ENCODE data around the gene DLG1. TPM values are rescaled to one million over a fixed set of nuclear protein-coding genes. Genes with fewer than 3 reads are reported as not detected.
A peak's percentile ranks its signal among the peaks of the same experiment; 100 is the strongest.

DLG1 gene
- total RNA-seq, 1 donor from 2014 or later = 138 TPM

DNA sequence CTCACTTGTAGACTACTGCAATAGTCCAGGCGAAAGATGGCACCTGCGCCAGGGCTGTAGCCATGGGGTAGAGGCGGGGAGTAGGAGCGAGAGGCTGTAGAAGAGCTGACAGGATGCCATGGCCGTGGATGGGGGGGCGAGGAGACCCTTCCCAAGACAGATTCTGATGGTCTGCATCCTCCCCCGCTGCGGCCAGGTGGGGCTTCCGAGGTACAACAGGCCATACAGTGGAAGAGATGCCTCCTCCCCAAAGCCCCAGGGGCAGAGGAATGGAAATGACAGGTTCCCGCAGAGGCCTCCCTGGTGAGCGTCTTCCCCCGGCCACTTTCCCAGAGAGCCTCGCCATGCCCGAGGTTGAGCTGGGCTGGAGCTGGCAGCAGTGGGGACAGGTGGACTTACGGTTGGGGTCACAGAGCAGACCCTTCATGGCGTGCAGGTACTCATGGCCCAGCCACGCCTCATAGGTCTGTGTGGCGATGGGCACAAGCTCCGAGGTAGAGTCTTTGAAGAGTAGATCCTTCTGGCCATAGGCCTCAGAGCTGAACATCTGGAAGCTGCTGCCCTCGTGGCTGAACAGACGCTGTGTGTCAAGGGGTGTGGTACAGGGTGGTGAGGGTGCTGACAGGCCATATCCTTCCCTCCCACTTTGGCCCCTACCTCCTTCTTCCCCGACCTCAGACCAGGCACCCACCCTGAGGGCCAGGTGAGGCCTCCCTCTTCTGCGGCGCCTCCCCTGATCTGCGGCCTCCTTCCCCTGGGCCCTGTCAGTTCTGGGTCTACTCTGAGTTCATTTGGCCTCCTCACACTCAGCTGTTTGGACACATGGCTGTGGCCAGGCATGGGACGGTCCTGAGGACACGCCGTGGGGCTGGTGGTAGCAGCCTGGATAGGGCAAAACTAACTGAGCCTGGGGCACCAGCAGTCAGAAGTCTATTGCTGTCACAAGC lies 282.3 kb downstream of the DLG1 start:
- Histone ChIP-seq H4K20me1 (ENCODE audit: low read depth) (no peaks in the 10 kb centered on the region), H2AFZ (replicated peaks) (no peak overlapping the region), H3K9ac (no peak overlapping the region), H3K79me2 (ENCODE audit: low read depth) (no peaks in the 10 kb centered on the region), H3K36me3 (no peaks in the 10 kb centered on the region), H3K9me3 (ENCODE audit: low read depth) (no peaks in the 10 kb centered on the region), H3K4me2 (no peak overlapping the region), H3F3A (ENCODE audit: low read depth) (no peaks in the 10 kb centered on the region), H3K27me3 (no peaks in the 10 kb centered on the region), H3K4me3 (no peak overlapping the region), H3K4me1 (peaks cover 19% of the 10 kb centered on the region), H3K27ac (no peak overlapping the region)
- peaks cover 10% of the 10 kb centered on the region for H3K27me3 Mint-ChIP-seq (ENCODE audit: insufficient read depth, low read depth)
- DNase-seq (ENCODE audit: low spot score) = no peak
- H3K4me3 Mint-ChIP-seq = no peak overlapping the region
- H3K27ac Mint-ChIP-seq = peak overlapping the region; percentile 82
- H3K4me1 Mint-ChIP-seq = peaks cover 15% of the 10 kb centered on the region
- TF ChIP-seq, protein P1, sequence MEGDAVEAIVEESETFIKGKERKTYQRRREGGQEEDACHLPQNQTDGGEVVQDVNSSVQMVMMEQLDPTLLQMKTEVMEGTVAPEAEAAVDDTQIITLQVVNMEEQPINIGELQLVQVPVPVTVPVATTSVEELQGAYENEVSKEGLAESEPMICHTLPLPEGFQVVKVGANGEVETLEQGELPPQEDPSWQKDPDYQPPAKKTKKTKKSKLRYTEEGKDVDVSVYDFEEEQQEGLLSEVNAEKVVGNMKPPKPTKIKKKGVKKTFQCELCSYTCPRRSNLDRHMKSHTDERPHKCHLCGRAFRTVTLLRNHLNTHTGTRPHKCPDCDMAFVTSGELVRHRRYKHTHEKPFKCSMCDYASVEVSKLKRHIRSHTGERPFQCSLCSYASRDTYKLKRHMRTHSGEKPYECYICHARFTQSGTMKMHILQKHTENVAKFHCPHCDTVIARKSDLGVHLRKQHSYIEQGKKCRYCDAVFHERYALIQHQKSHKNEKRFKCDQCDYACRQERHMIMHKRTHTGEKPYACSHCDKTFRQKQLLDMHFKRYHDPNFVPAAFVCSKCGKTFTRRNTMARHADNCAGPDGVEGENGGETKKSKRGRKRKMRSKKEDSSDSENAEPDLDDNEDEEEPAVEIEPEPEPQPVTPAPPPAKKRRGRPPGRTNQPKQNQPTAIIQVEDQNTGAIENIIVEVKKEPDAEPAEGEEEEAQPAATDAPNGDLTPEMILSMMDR (IDR thresholded peaks at IDR 0.05) = no peak
- no peak for TF ChIP-seq EZH2phosphoT487 (IDR thresholded peaks at IDR 0.05)
- TF ChIP-seq EZH2 (IDR thresholded peaks at IDR 0.05) = no peak
- H3K9me3 Mint-ChIP-seq = no peaks in the 10 kb centered on the region
- no peaks in the 10 kb centered on the region for H3K36me3 Mint-ChIP-seq

DNA sequence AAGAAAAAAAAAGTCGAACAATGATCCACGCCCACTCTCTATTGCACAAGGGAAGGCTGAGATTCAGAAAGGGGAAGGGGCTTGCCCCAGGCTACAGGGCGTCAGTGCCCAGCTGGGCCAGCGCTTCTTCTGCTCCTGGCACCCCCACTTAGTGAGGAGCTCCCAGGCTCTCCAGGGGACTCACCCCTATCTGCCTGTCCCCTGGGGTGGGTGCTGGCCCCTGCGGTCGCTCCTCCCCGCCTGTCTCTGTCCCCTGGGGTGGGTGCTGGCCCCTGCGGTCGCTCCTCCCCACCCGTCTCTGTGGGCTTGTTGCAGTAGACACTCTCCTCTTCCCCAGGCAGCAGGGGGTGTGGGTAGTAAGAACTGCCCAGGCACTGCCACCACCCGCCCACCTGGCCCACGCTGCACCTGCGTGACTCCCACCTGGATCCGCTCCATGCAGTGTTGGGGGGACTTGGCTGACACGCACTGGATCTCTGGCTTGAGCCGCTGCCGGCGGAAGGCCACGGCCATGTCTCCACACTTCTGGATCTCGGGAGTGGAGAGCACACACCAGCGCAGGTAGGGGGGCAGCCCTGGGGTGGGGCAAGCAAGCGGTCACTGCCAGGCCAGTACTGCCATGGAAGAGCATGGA lies 283.4 kb downstream of the DLG1 start:
- no peak overlapping the region for H3K27ac ChIP-seq
- no peak overlapping the region for H3K9ac ChIP-seq
- H3K4me1 Mint-ChIP-seq = peaks cover 17% of the 10 kb centered on the region
- H3K9me3 Mint-ChIP-seq = no peaks in the 10 kb centered on the region
- no peak overlapping the region for H3K4me3 Mint-ChIP-seq
- H3K4me1 ChIP-seq = peaks cover 16% of the 10 kb centered on the region
- H3K36me3 ChIP-seq = no peaks in the 10 kb centered on the region
- H3K27ac Mint-ChIP-seq = no peak overlapping the region
- H3K4me3 ChIP-seq = no peak overlapping the region
- no peaks in the 10 kb centered on the region for H4K20me1 ChIP-seq (ENCODE audit: low read depth)
- H3F3A ChIP-seq (ENCODE audit: low read depth) = no peaks in the 10 kb centered on the region
- no peaks in the 10 kb centered on the region for H3K36me3 Mint-ChIP-seq
- TF ChIP-seq, protein P1 (IDR thresholded peaks at IDR 0.05) = no peak
- no peaks in the 10 kb centered on the region for H3K27me3 ChIP-seq
- no peak overlapping the region for H2AFZ ChIP-seq (replicated peaks)
- no peaks in the 10 kb centered on the region for H3K79me2 ChIP-seq (ENCODE audit: low read depth)
- DNase-seq (ENCODE audit: low spot score) = no peak
- H3K4me2 ChIP-seq = no peak overlapping the region
- H3K27me3 Mint-ChIP-seq (ENCODE audit: insufficient read depth, low read depth) = peaks cover 10% of the 10 kb centered on the region
- no peaks in the 10 kb centered on the region for H3K9me3 ChIP-seq (ENCODE audit: low read depth)

DNA sequence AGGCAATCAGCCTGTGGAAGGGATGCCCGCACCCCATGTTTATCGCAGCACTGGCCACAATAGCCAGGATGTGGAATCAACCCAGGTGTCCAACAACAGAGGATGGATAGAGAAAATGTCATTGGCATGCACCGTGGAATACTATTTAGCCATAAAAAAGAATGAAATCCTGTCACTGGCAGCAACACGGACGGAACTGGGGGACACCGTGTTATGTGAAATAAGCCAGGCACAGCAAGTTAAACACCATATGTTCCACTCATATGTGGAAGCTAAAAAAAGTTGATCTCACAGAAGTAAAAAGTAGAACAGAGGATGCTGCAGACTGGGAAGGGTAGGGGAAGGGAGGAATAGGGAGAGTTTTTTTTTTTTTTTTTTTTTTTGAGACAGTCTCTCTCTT lies 284.4 kb downstream of the DLG1 start:
- no peak overlapping the region for H3K9ac ChIP-seq
- H3K79me2 ChIP-seq (ENCODE audit: low read depth) = no peaks in the 10 kb centered on the region
- no peaks in the 10 kb centered on the region for H3K27me3 ChIP-seq
- no peaks in the 10 kb centered on the region for H3F3A ChIP-seq (ENCODE audit: low read depth)
- H2AFZ ChIP-seq (replicated peaks) = no peak overlapping the region
- TF ChIP-seq, protein P1 (IDR thresholded peaks at IDR 0.05) = no peak
- TF ChIP-seq EZH2phosphoT487 (IDR thresholded peaks at IDR 0.05) (no peak), EZH2 (IDR thresholded peaks at IDR 0.05) (no peak)
- no peaks in the 10 kb centered on the region for H4K20me1 ChIP-seq (ENCODE audit: low read depth)
- H3K36me3 ChIP-seq = no peaks in the 10 kb centered on the region
- peaks cover 17% of the 10 kb centered on the region for H3K4me1 Mint-ChIP-seq
- H3K36me3 Mint-ChIP-seq = no peaks in the 10 kb centered on the region
- H3K9me3 Mint-ChIP-seq = no peaks in the 10 kb centered on the region
- no peak overlapping the region for H3K4me3 Mint-ChIP-seq
- no peak overlapping the region for H3K4me2 ChIP-seq
- no peak overlapping the region for H3K27ac Mint-ChIP-seq
- H3K4me1 ChIP-seq = peaks cover 16% of the 10 kb centered on the region
- DNase-seq (ENCODE audit: low spot score) = no peak
- H3K4me3 ChIP-seq = no peak overlapping the region
- no peak overlapping the region for H3K27ac ChIP-seq
- H3K9me3 ChIP-seq (ENCODE audit: low read depth) = no peaks in the 10 kb centered on the region
- H3K27me3 Mint-ChIP-seq (ENCODE audit: insufficient read depth, low read depth) = peaks cover 7% of the 10 kb centered on the region

Data from neural progenitor cell (in vitro differentiated cells).